Measurements from ENCODE around the gene CRIM1. TPM values are rescaled to one million over a fixed set of nuclear protein-coding genes. Genes with fewer than 3 reads are reported as not detected.

CRIM1 gene
- total RNA-seq, 5 donors from 2014 or later (not counting 1 experiment from before 2014, with no cell fraction given), result 2.0 to 5.8 (median 4.2) TPM

DNA sequence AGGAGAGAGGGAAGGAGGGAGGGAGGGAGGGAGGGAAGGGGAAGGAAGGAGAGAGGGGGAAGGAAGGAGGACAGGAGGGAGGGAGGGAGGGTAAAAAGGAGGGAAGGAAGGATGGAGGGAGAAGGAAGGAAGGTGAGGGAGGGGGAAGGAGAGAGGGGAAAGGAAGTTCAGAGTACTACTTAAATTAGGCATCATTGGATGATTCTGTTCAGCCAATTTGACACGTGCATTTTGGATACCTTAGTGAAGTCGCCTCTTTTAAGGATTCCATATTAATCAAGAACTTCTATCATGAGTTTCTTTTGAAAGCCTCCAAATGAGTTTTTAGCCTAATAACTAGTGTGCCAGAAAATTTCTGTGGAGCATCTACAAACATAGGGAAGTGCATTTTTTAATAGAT lies 179.5 kb downstream of the CRIM1 start:
- H3K9me3 ChIP-seq, result no peaks in the 10 kb centered on the region
- Mint-ChIP-seq H3K4me3 (no peak overlapping the region), H3K4me1 (peaks cover 0 to 6% (median 0%) of the 10 kb centered on the region in 3 donors), H3K36me3 (peaks cover 14% of the 10 kb centered on the region), H3K9me3 (peaks cover 0 to 5% (median 0%) of the 10 kb centered on the region in 3 donors), H3K27ac (no peak overlapping the region), H3K27me3 (no peaks in the 10 kb centered on the region)
- no peaks in the 10 kb centered on the region for H3K27me3 ChIP-seq (replicated peaks in 1 of 2; ENCODE audit: control insufficient read depth in 2 of 2, extremely low read depth in 1 of 2, insufficient read depth in 2 of 2, low read length in 1 of 2)
- no peaks in the 10 kb centered on the region for H3K36me3 ChIP-seq (ENCODE audit: control insufficient read depth in 2 of 2, extremely low read depth in 1 of 2, insufficient read depth in 1 of 2, low read length in 1 of 2)
- ChIA-PET CTCF (no interaction called here), POLR2A (no interaction called here)
- H3K4me3 ChIP-seq (ENCODE audit: control insufficient read depth in 1 of 2, extremely low read depth in 1 of 2, low read length in 1 of 2), result no peak overlapping the region
- no peaks in the 10 kb centered on the region for H3K4me1 ChIP-seq (ENCODE audit: control insufficient read depth in 1 of 2, extremely low read depth in 1 of 2, insufficient read depth in 2 of 2, low read length in 2 of 2)
- H3K27ac ChIP-seq (ENCODE audit: low read length), result no peak overlapping the region
- ATAC-seq (replicated peaks in 1 of 4) (no peak), DNase-seq (no peak)
- WGBS (ENCODE audit: insufficient coverage), result no CpG with 5 or more reads among the region's 2 CpGs

DNA sequence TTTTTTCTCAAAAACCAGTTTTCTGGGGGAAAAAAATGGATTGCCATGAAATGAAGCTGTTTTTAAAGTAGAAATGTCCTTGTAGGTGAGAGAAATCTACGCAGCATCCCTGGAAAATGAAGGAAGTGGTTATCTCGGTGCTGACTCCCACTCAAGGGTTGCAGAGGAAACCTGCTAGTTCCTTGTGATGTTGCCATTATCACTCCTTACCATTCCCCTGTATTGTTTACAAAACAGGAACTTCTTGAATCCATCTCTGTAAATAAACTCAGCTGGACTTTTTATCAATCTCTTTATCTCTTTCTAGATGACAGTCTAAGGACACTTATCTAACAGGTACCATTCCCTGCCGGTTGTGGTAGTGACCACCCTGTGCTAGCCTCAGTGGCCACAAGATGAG lies 181.2 kb downstream of the CRIM1 start:
- no peak for DNase-seq
- peaks cover 0 to 5% (median 0%) of the 10 kb centered on the region in 3 donors for H3K9me3 Mint-ChIP-seq
- H3K4me3 ChIP-seq (ENCODE audit: control insufficient read depth in 1 of 2, extremely low read depth in 1 of 2, low read length in 1 of 2), result no peak overlapping the region
- ChIA-PET POLR2A (no interaction called here), CTCF (no interaction called here)
- H3K27ac Mint-ChIP-seq, result no peak overlapping the region
- H3K36me3 ChIP-seq (ENCODE audit: control insufficient read depth in 2 of 2, extremely low read depth in 1 of 2, insufficient read depth in 1 of 2, low read length in 1 of 2), result no peaks in the 10 kb centered on the region
- H3K4me1 Mint-ChIP-seq, result peaks cover 0 to 6% (median 0%) of the 10 kb centered on the region in 3 donors
- H3K27me3 ChIP-seq (replicated peaks in 1 of 2; ENCODE audit: control insufficient read depth in 2 of 2, extremely low read depth in 1 of 2, insufficient read depth in 2 of 2, low read length in 1 of 2), result no peaks in the 10 kb centered on the region
- peaks cover 9% of the 10 kb centered on the region for H3K36me3 Mint-ChIP-seq
- no peaks in the 10 kb centered on the region for H3K4me1 ChIP-seq (ENCODE audit: control insufficient read depth in 1 of 2, extremely low read depth in 1 of 2, insufficient read depth in 2 of 2, low read length in 2 of 2)
- no peak overlapping the region for H3K27ac ChIP-seq (ENCODE audit: low read length)
- no peak for ATAC-seq (replicated peaks in 1 of 4)
- WGBS (ENCODE audit: insufficient coverage), result no CpG with 5 or more reads among the region's 3 CpGs
- no peak overlapping the region for H3K4me3 Mint-ChIP-seq
- H3K9me3 ChIP-seq, result no peaks in the 10 kb centered on the region
- no peaks in the 10 kb centered on the region for H3K27me3 Mint-ChIP-seq

- 78% methylated on average over 2 of the region's 5 CpGs for WGBS (ENCODE audit: insufficient coverage)
- no peaks in the 10 kb centered on the region for H3K9me3 ChIP-seq
- ChIA-PET POLR2A (no interaction called here), CTCF (no interaction called here)
- no peaks in the 10 kb centered on the region for H3K36me3 ChIP-seq (ENCODE audit: control insufficient read depth in 2 of 2, extremely low read depth in 1 of 2, insufficient read depth in 1 of 2, low read length in 1 of 2)
- H3K4me1 ChIP-seq (ENCODE audit: control insufficient read depth in 1 of 2, extremely low read depth in 1 of 2, insufficient read depth in 2 of 2, low read length in 2 of 2), result no peaks in the 10 kb centered on the region
- no peaks in the 10 kb centered on the region for H3K27me3 Mint-ChIP-seq
- no peak for DNase-seq
- ATAC-seq (replicated peaks in 1 of 4), result no peak
- H3K9me3 Mint-ChIP-seq, result peaks cover 0 to 5% (median 0%) of the 10 kb centered on the region in 3 donors
- no peak overlapping the region for H3K27ac ChIP-seq (ENCODE audit: low read length)
- H3K4me1 Mint-ChIP-seq, result peaks cover 0 to 6% (median 0%) of the 10 kb centered on the region in 3 donors
- H3K4me3 ChIP-seq (ENCODE audit: control insufficient read depth in 1 of 2, extremely low read depth in 1 of 2, low read length in 1 of 2), result no peak overlapping the region
- no peaks in the 10 kb centered on the region for H3K27me3 ChIP-seq (replicated peaks in 1 of 2; ENCODE audit: control insufficient read depth in 2 of 2, extremely low read depth in 1 of 2, insufficient read depth in 2 of 2, low read length in 1 of 2)
- no peak overlapping the region for H3K27ac Mint-ChIP-seq
- peaks cover 8% of the 10 kb centered on the region for H3K36me3 Mint-ChIP-seq
- H3K4me3 Mint-ChIP-seq, result no peak overlapping the region
Measured at GRCh38 chr2:36538335-36538734, 182.8 kb downstream of the CRIM1 start.

GRCh38 chr2:36539631-36540030 lies 184.1 kb downstream of the CRIM1 start:
- POLR2A ChIA-PET, result interaction anchor here in 1 of 2 donors (0.7 kb wide), 1 partner anchor 47 kb away, joined by 3 read pairs; no protein-coding TSS in a partner anchor
- H3K4me1 Mint-ChIP-seq, result peaks cover 0 to 2% (median 0%) of the 10 kb centered on the region in 3 donors
- no peak for ATAC-seq (replicated peaks in 1 of 4)
- peaks cover 0 to 2% (median 0%) of the 10 kb centered on the region in 3 donors for H3K9me3 Mint-ChIP-seq
- H3K36me3 Mint-ChIP-seq, result peaks cover 11% of the 10 kb centered on the region
- no peaks in the 10 kb centered on the region for H3K36me3 ChIP-seq (ENCODE audit: control insufficient read depth in 2 of 2, extremely low read depth in 1 of 2, insufficient read depth in 1 of 2, low read length in 1 of 2)
- H3K27ac Mint-ChIP-seq, result no peak overlapping the region
- whole genome bisulfite sequencing (ENCODE audit: insufficient coverage), result 94% methylated on average over 7 of the region's 7 CpGs
- H3K27me3 Mint-ChIP-seq, result no peaks in the 10 kb centered on the region
- H3K27ac ChIP-seq (ENCODE audit: low read length), result no peak overlapping the region
- H3K4me3 Mint-ChIP-seq, result no peak overlapping the region
- no peak overlapping the region for H3K4me3 ChIP-seq (ENCODE audit: control insufficient read depth in 1 of 2, extremely low read depth in 1 of 2, low read length in 1 of 2)
- H3K9me3 ChIP-seq, result no peaks in the 10 kb centered on the region
- H3K27me3 ChIP-seq (replicated peaks in 1 of 2; ENCODE audit: control insufficient read depth in 2 of 2, extremely low read depth in 1 of 2, insufficient read depth in 2 of 2, low read length in 1 of 2), result no peaks in the 10 kb centered on the region
- CTCF ChIA-PET, result no interaction called here
- DNase-seq, result no peak
- no peaks in the 10 kb centered on the region for H3K4me1 ChIP-seq (ENCODE audit: control insufficient read depth in 1 of 2, extremely low read depth in 1 of 2, insufficient read depth in 2 of 2, low read length in 2 of 2)

- no peaks in the 10 kb centered on the region for H3K9me3 ChIP-seq
- DNase-seq (no peak), ATAC-seq (replicated peaks in 1 of 4) (no peak)
- no peaks in the 10 kb centered on the region for H3K27me3 ChIP-seq (replicated peaks in 1 of 2; ENCODE audit: control insufficient read depth in 2 of 2, extremely low read depth in 1 of 2, insufficient read depth in 2 of 2, low read length in 1 of 2)
- H3K27ac Mint-ChIP-seq, result no peak overlapping the region
- peaks cover 18% of the 10 kb centered on the region for H3K36me3 Mint-ChIP-seq
- no peaks in the 10 kb centered on the region for H3K4me1 Mint-ChIP-seq
- ChIA-PET POLR2A (no interaction called here), CTCF (no interaction called here)
- no peaks in the 10 kb centered on the region for H3K27me3 Mint-ChIP-seq
- no peaks in the 10 kb centered on the region for H3K4me1 ChIP-seq (ENCODE audit: control insufficient read depth in 1 of 2, extremely low read depth in 1 of 2, insufficient read depth in 2 of 2, low read length in 2 of 2)
- WGBS (ENCODE audit: insufficient coverage), result 78% methylated on average over 5 of the region's 11 CpGs
- H3K4me3 Mint-ChIP-seq, result no peak overlapping the region
- H3K9me3 Mint-ChIP-seq, result no peaks in the 10 kb centered on the region
- H3K27ac ChIP-seq (ENCODE audit: low read length), result no peak overlapping the region
- peaks cover 0 to 4% of the 10 kb centered on the region in 2 donors for H3K36me3 ChIP-seq (ENCODE audit: control insufficient read depth in 2 of 2, extremely low read depth in 1 of 2, insufficient read depth in 1 of 2, low read length in 1 of 2)
- H3K4me3 ChIP-seq (ENCODE audit: control insufficient read depth in 1 of 2, extremely low read depth in 1 of 2, low read length in 1 of 2), result no peak overlapping the region
Measured at GRCh38 chr2:36540986-36541754, 185.6 kb downstream of the CRIM1 start.

DNA sequence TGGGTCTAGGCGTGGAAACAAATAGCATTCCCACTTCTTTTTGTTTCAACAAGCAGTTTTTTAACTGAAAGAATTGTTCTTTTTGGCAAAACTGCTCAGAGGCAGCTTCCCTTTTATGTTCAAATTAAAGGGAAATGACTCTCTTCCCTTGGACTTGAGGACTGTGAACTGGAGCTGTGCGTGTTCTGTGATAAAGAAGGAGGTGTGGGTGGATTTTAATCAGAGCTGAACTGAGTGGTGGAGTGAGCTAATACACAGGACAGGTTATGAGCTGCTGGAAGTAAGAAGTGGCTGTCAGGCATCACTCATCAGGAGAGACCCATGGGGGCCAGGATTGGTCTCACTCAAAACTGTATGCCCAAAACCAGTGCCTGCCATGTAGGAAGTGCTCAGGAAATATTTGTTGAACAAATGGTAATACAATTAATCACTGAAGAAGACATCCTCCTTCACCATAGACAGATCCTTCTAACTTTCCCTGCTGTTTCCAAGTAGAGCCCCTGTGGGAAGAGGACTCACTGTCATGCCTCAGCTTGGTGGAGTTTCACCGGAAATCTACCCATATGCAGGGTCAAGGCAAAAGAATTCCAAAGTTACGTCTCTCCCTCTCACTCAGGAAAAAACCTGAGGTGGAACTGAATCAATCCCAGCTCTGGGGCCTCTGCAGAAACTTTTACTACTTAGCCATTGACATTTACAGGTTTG lies 186.5 kb downstream of the CRIM1 start:
- no peak overlapping the region for H3K27ac ChIP-seq (ENCODE audit: low read length)
- ChIA-PET POLR2A (no interaction called here), CTCF (no interaction called here)
- peaks cover 0 to 4% of the 10 kb centered on the region in 2 donors for H3K36me3 ChIP-seq (ENCODE audit: control insufficient read depth in 2 of 2, extremely low read depth in 1 of 2, insufficient read depth in 1 of 2, low read length in 1 of 2)
- Mint-ChIP-seq H3K36me3 (peaks cover 22% of the 10 kb centered on the region), H3K27ac (no peak overlapping the region), H3K4me1 (no peaks in the 10 kb centered on the region), H3K4me3 (no peak overlapping the region), H3K9me3 (no peaks in the 10 kb centered on the region), H3K27me3 (no peaks in the 10 kb centered on the region)
- ATAC-seq (replicated peaks in 1 of 4) (no peak), DNase-seq (no peak)
- no peaks in the 10 kb centered on the region for H3K9me3 ChIP-seq
- 100% methylated on average over 1 of the region's 4 CpGs for WGBS (ENCODE audit: insufficient coverage)
- H3K27me3 ChIP-seq (replicated peaks in 1 of 2; ENCODE audit: control insufficient read depth in 2 of 2, extremely low read depth in 1 of 2, insufficient read depth in 2 of 2, low read length in 1 of 2), result no peaks in the 10 kb centered on the region
- no peak overlapping the region for H3K4me3 ChIP-seq (ENCODE audit: control insufficient read depth in 1 of 2, extremely low read depth in 1 of 2, low read length in 1 of 2)
- no peaks in the 10 kb centered on the region for H3K4me1 ChIP-seq (ENCODE audit: control insufficient read depth in 1 of 2, extremely low read depth in 1 of 2, insufficient read depth in 2 of 2, low read length in 2 of 2)

All from T-cell (primary cell).